Fibroblast of mammary gland (primary cell): Measurements from ENCODE around the gene EXOC4.
"Not testable (repeated sequence)": the region's sequence is repeated elsewhere in the genome, so short reads cannot be mapped to it uniquely, and the experiment has no call there.

ENCODE experiments used
- DNase-seq: peaks from one replicate; pipeline ENCODE4 v3.0.0-alpha.2; 2010; ENCODE audit warnings: low read depth
- H3K4me3 ChIP-seq: 2 replicates; pipeline ENCODE4 v1.5.1; 2011; ENCODE audit warnings: low read depth, mild to moderate bottlenecking, low read length, moderate library complexity; ENCODE audit not compliant: control insufficient read depth
- CTCF ChIP-seq: conservative IDR thresholded peaks from 2 replicates; pipeline ENCODE4 v1.5.1; 2011; ENCODE audit warnings: low read depth, low read length, inconsistent platforms; ENCODE audit not compliant: control insufficient read depth, insufficient read depth

The EXOC4 gene

GRCh38 chr7:133771788-133772419, 519.0 kb downstream of the EXOC4 start:
- DNase-seq, result no peak
- no peak for TF ChIP-seq CTCF
- no peak overlapping the region for H3K4me3 ChIP-seq

DNA sequence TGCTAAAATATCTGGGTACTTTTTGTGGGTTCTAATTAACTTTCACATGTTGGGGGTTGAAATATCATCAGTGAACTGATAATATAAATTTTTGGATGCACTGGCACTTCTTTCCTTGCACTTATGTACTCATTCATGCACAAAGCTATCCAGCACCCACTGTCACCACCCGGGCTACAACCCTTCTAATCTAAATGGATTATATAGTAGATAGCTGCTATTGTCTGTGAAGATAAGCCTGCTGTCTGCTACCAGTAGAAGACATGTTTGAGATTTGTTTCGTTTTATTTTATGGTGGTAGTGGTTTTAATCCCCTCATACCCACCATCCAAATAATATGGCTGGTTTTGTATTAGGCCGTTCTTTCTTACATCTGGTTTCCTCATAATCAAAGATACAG, 520.7 kb downstream of the EXOC4 start:
- DNase-seq, result no peak
- H3K4me3 ChIP-seq, result no peak overlapping the region
- no peak for TF ChIP-seq CTCF

GRCh38 chr7:133775201-133775600, 522.3 kb downstream of the EXOC4 start:
- DNase-seq, result no peak
- H3K4me3 ChIP-seq, result no peak overlapping the region
- TF ChIP-seq CTCF, result no peak

- no peak for DNase-seq
- TF ChIP-seq CTCF, result no peak
Observed at GRCh38 chr7:133776266-133776665, 523.4 kb downstream of the EXOC4 start.

GRCh38 chr7:133777701-133778100, 524.8 kb downstream of the EXOC4 start:
- no peak for TF ChIP-seq CTCF
- H3K4me3 ChIP-seq, result no peak overlapping the region
- DNase-seq, result no peak

More at GRCh38 chr7:133776266-133776665, 523.4 kb downstream of the EXOC4 start:
- no peak overlapping the region for H3K4me3 ChIP-seq

DNA sequence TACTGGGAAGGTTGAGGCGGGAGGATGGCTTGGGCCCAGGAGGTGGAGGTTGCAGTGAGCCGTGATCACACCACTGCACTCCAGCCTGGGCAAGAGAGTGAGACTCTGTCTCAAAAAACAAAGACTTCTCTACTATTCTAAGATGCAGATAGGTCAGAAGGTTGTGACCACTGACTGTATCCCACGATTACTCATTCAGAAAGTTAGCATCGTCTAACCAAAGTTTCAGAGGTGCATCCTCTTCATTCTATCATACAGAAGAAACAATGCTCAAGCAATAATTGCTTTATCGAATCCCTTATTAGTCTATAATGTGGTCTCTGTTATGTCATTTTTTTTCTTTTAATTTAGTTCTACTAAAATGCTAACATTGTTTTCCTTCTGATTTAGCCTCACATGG, 525.6 kb downstream of the EXOC4 start:
- no peak overlapping the region for H3K4me3 ChIP-seq
- TF ChIP-seq CTCF, result no peak
- no peak for DNase-seq

- DNase-seq, H3K4me3 ChIP-seq: not testable (repeated sequence)
Observed at GRCh38 chr7:133779538-133779937, 526.7 kb downstream of the EXOC4 start.
